NCI-H2227 treated with DMSO at 0.1 percent for 48 hours (cell line): ENCODE measurements around the gene RPS15.

Experiments used
- DNase-seq: peaks from one replicate; lab custom pipeline; 2025; lab: John Stamatoyannopoulos, UW

RPS15 gene

GRCh38 chr19:1453525-1454364 is 15.5 kb downstream of the RPS15 start:
- DNase-seq, result no peak

GRCh38 chr19:1455002-1455335 is 16.8 kb downstream of the RPS15 start:
- DNase-seq, result no peak

GRCh38 chr19:1455336-1456120 is 17.3 kb downstream of the RPS15 start:
- DNase-seq, result no peak

GRCh38 chr19:1456121-1456900 is 18.1 kb downstream of the RPS15 start:
- no peak for DNase-seq

- DNase-seq, result no peak
Observed at GRCh38 chr19:1457031-1457739, 19.0 kb downstream of the RPS15 start.

GRCh38 chr19:1457892-1458291 is 19.7 kb downstream of the RPS15 start:
- no peak for DNase-seq

- no peak for DNase-seq
Observed at GRCh38 chr19:1459479-1459878, 21.3 kb downstream of the RPS15 start.

- DNase-seq, result no peak
Observed at GRCh38 chr19:1460033-1460995, 22.1 kb downstream of the RPS15 start.

GRCh38 chr19:1461862-1462261 is 23.7 kb downstream of the RPS15 start:
- no peak for DNase-seq

GRCh38 chr19:1465191-1466016 is 27.2 kb downstream of the RPS15 start:
- no peak for DNase-seq

- DNase-seq, result no peak
Observed at GRCh38 chr19:1466018-1466460, 27.8 kb downstream of the RPS15 start.

GRCh38 chr19:1466461-1467214 is 28.4 kb downstream of the RPS15 start:
- no peak for DNase-seq

GRCh38 chr19:1467215-1467489 is 29.0 kb downstream of the RPS15 start:
- no peak for DNase-seq

- DNase-seq, result no peak
Observed at GRCh38 chr19:1467490-1468273, 29.5 kb downstream of the RPS15 start.

GRCh38 chr19:1468274-1468820 is 30.2 kb downstream of the RPS15 start:
- DNase-seq, result no peak

GRCh38 chr19:1468821-1469254 is 30.6 kb downstream of the RPS15 start:
- DNase-seq, result no peak

- DNase-seq, result no peak
Observed at GRCh38 chr19:1469255-1470054, 31.3 kb downstream of the RPS15 start.

- no peak for DNase-seq
Observed at GRCh38 chr19:1470055-1470304, 31.8 kb downstream of the RPS15 start.
